ENCODE results near the gene RAET1G. TPM values are rescaled to one million over a fixed set of nuclear protein-coding genes. Genes with fewer than 3 reads are reported as not detected.
A peak's percentile ranks its signal among the peaks of the same experiment; 100 is the strongest.
"Not testable (repeated sequence)": the region's sequence is repeated elsewhere in the genome, so short reads cannot be mapped to it uniquely, and the experiment has no call there.

Gene RAET1G
- total RNA-seq, 1 donor from 2014 or later = not detected

- POLR2A ChIA-PET = no interaction called here
- DNase-seq (no peak), ATAC-seq (ENCODE audit: low read depth) (no peak)
- TF ChIP-seq, protein P1, sequence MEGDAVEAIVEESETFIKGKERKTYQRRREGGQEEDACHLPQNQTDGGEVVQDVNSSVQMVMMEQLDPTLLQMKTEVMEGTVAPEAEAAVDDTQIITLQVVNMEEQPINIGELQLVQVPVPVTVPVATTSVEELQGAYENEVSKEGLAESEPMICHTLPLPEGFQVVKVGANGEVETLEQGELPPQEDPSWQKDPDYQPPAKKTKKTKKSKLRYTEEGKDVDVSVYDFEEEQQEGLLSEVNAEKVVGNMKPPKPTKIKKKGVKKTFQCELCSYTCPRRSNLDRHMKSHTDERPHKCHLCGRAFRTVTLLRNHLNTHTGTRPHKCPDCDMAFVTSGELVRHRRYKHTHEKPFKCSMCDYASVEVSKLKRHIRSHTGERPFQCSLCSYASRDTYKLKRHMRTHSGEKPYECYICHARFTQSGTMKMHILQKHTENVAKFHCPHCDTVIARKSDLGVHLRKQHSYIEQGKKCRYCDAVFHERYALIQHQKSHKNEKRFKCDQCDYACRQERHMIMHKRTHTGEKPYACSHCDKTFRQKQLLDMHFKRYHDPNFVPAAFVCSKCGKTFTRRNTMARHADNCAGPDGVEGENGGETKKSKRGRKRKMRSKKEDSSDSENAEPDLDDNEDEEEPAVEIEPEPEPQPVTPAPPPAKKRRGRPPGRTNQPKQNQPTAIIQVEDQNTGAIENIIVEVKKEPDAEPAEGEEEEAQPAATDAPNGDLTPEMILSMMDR (IDR thresholded peaks at IDR 0.05) = no peak
- CTCF ChIA-PET = no interaction called here
- intact Hi-C loops (cut with micrococcal nuclease) = loop anchor here (5.0 kb wide), 1 partner anchor 78 kb away; the partner anchor contains the start of gene LRP11
- Mint-ChIP-seq H3K27ac (peak overlapping the region; percentile 50), H3K4me3 (peak overlapping the region; percentile 53), H3K27me3 (peaks cover 51% of the 10 kb centered on the region), H3K36me3 (ENCODE audit: low read depth) (peaks cover 2% of the 10 kb centered on the region), H3K9me3 (no peaks in the 10 kb centered on the region), H3K4me1 (peaks cover 43% of the 10 kb centered on the region)
These were observed 17.7 kb upstream of the RAET1G start for GRCh38 chr6:149940672-149940982.

DNA sequence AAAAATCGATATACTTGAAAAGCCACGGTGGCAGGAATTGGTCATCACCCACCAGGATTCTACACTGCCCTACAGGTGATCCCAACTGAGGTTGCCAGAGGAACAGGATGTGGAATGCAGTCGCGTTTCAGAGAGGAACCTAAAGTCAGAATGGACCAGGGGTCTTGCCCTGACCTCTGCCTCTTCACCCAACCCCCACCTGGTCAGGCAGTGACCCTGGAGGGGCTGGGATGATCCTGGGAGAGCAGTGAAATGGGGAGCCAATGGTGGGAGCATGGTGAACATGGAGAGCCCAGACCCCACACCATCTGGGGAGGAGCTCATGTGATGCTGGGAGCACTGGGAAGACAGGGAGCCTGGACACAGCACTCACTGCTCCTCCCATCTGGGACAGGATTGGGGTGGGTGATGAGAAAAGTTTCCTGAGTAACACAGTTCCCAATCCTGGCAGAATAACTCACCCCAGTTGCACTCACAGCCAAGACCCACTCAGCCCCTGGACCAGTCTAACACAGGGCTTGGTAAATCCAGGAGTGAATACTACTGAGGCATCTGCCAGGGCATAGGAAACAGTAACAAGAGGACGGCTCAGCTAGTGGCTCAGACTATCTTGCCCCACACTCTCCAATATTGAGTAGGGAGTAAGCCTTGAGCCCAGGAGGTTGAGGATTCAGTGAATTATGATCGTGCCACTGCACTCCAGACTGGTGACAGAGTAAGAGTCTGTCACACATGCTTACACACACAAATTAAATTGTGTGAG lies 17.2 kb upstream of the RAET1G start:
- CTCF ChIA-PET = interaction anchor here (1.3 kb wide), 1 partner anchor 77 kb away, joined by 3 read pairs; no protein-coding TSS in a partner anchor
- Mint-ChIP-seq H3K36me3 (ENCODE audit: low read depth) (peaks cover 2% of the 10 kb centered on the region), H3K27me3 (peaks cover 57% of the 10 kb centered on the region), H3K4me1 (peaks cover 43% of the 10 kb centered on the region), H3K9me3 (no peaks in the 10 kb centered on the region), H3K4me3 (peak overlapping the region; percentile 82), H3K27ac (peak overlapping the region; percentile 50)
- intact Hi-C loops (cut with micrococcal nuclease) = loop anchor here (1.0 to 5.0 kb wide), 5 partner anchors 23 to 682 kb away; partner anchors contain the start of genes LRP11 and ULBP1
- DNase-seq (no peak), ATAC-seq (ENCODE audit: low read depth) (no peak)
- TF ChIP-seq, protein P1 (IDR thresholded peaks at IDR 0.05) = no peak
- POLR2A ChIA-PET = interaction anchor here (1.4 kb wide), 1 partner anchor 21 kb away, joined by 3 read pairs; no protein-coding TSS in a partner anchor

DNA sequence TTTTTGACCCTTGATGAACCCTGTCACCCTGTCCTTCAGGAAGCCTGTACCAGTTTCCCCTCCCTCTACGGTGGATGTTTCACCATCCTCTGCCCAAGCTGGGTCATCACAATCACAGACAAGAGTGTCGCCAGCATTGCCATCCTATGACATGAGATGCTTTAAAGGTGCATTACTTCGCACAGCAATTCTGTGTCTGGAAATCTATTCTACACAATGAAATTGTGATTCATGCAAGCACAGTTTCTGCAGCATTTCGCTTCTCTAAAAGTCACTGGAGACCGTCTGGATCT lies 16.4 kb upstream of the RAET1G start:
- Mint-ChIP-seq H3K27me3 (peaks cover 63% of the 10 kb centered on the region), H3K4me3 (peak overlapping the region; percentile 82), H3K27ac (peak overlapping the region; percentile 86), H3K36me3 (ENCODE audit: low read depth) (peaks cover 2% of the 10 kb centered on the region), H3K4me1 (peaks cover 45% of the 10 kb centered on the region), H3K9me3 (no peaks in the 10 kb centered on the region)
- CTCF ChIA-PET = interaction anchor here (1.1 to 1.3 kb wide), 2 partner anchors 67 to 78 kb away, joined by 3 to 4 read pairs; no protein-coding TSS in a partner anchor
- TF ChIP-seq, protein P1 (IDR thresholded peaks at IDR 0.05) = no peak
- intact Hi-C loops (cut with micrococcal nuclease) = loop anchor here (1.0 to 5.0 kb wide), 4 partner anchors 24 to 683 kb away; partner anchors contain the start of gene ULBP1
- DNase-seq = no peak
- POLR2A ChIA-PET = interaction anchor here (0.9 to 1.4 kb wide), 3 partner anchors 22 to 65 kb away, joined by 3 read pairs; partner anchors contain the start of gene ULBP1
- ATAC-seq (ENCODE audit: low read depth) = no peak

DNA sequence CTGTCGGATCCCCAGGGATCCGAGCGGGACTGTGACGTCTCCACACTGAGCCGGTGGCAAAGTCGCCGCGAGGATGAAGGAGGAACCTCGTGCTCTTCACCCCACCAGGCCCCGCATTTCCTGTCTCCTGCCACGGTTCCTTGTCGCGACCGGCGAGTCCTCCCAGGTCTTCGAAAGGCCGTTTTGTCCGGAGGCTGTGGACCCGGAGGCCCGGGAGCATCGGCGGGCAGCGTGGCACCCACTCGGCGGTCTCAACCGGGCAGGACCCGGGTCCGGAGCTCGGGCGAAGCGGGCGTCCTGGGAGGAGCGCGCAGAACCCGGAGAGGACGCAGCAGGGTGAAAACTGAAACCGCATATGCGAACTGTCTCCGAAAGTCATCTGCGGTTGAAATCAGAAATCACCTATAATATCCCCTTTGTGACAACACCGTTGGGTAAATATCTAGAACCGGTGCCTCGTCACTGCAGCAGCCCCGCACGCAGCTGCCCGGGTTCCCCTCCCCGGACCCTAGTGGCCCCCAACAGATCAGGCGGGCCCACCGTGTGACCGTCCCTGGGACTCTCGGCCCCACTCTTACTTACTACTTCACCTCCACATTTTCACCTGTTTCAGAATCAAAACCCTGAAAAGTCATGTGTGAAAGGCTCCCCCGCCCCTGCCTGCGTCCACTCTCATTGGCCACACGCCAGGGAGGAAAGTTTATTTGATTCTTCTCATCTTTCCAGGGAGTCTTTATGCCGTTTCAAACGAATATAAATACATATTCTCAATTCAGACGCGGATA lies 15.8 kb upstream of the RAET1G start:
- Mint-ChIP-seq H3K36me3 (ENCODE audit: low read depth) (peaks cover 2% of the 10 kb centered on the region), H3K27ac (peak overlapping the region; percentile 86), H3K9me3 (no peaks in the 10 kb centered on the region), H3K4me3 (peak overlapping the region; percentile 82), H3K27me3 (peaks cover 67% of the 10 kb centered on the region), H3K4me1 (peaks cover 47% of the 10 kb centered on the region)
- ChIA-PET CTCF (interaction anchor here (0.6 to 1.3 kb wide), 2 partner anchors 68 to 78 kb away, joined by 3 to 4 read pairs (median 3); no protein-coding TSS in a partner anchor), POLR2A (interaction anchor here (0.9 to 1.4 kb wide), 4 partner anchors 23 to 69 kb away, joined by 3 read pairs; partner anchors contain the start of gene ULBP1)
- ATAC-seq (ENCODE audit: low read depth) (peak; percentile 61), DNase-seq (peak; percentile 69)
- TF ChIP-seq, protein P1 (IDR thresholded peaks at IDR 0.05) = no peak
- intact Hi-C loops (cut with micrococcal nuclease) = loop anchor here (1.0 to 5.0 kb wide), 6 partner anchors 25 to 684 kb away; partner anchors contain the start of gene ULBP1

GRCh38 chr6:149938013-149938570 lies 15.2 kb upstream of the RAET1G start:
- H3K36me3 Mint-ChIP-seq (ENCODE audit: low read depth); DNase-seq; H3K9me3 Mint-ChIP-seq: not testable (repeated sequence)
- ATAC-seq (ENCODE audit: low read depth) = peak; percentile 12
- ChIA-PET CTCF (interaction anchor here (0.6 to 1.1 kb wide), 2 partner anchors 69 to 79 kb away, joined by 3 to 4 read pairs; no protein-coding TSS in a partner anchor), POLR2A (interaction anchor here (1.0 to 1.4 kb wide), 3 partner anchors 23 to 69 kb away, joined by 3 read pairs; partner anchors contain the start of gene ULBP1)
- intact Hi-C loops (cut with micrococcal nuclease) = loop anchor here (1.0 to 5.0 kb wide), 5 partner anchors 53 to 684 kb away; no protein-coding TSS in a partner anchor
- peak overlapping the region; percentile 82 for H3K4me3 Mint-ChIP-seq
- peaks cover 71% of the 10 kb centered on the region for H3K27me3 Mint-ChIP-seq
- H3K27ac Mint-ChIP-seq = peak overlapping the region; percentile 86
- H3K4me1 Mint-ChIP-seq = peaks cover 47% of the 10 kb centered on the region
